Measurements from ENCODE around the gene OTUD1. TPM values are rescaled to one million over a fixed set of nuclear protein-coding genes. Genes with fewer than 3 reads are reported as not detected.

Gene OTUD1
- total RNA-seq, 1 experiment from 2014 or later = 5.7 TPM

GRCh38 chr10:23474626-23475025 is 35.8 kb downstream of the OTUD1 start:
- Histone ChIP-seq H3K27me3 (ENCODE audit: insufficient read depth, low read length) (peaks cover 12% of the 10 kb centered on the region), H3K4me1 (ENCODE audit: control insufficient read depth in 1 of 2, insufficient read depth in 2 of 2, low read length in 2 of 2) (no peaks in the 10 kb centered on the region), H3K4me3 (replicated peaks in 1 of 2; ENCODE audit: low read depth in 1 of 2, low read length in 2 of 2) (no peak overlapping the region), H3K9me2 (ENCODE audit: insufficient read depth) (no peaks in the 10 kb centered on the region), H3K9me3 (ENCODE audit: control insufficient read depth in 1 of 2, insufficient read depth in 1 of 2, low read depth in 1 of 2, low read length in 2 of 2) (no peaks in the 10 kb centered on the region), H3K4me2 (ENCODE audit: low read length) (no peak overlapping the region), H3K79me2 (ENCODE audit: insufficient read depth, low read length) (no peaks in the 10 kb centered on the region), H2AFZ (ENCODE audit: low read depth, low read length, poor library complexity, severe bottlenecking) (no peak overlapping the region), H3K9ac (ENCODE audit: low read length) (no peak overlapping the region), H4K20me1 (ENCODE audit: insufficient read depth) (no peaks in the 10 kb centered on the region), H3K36me3 (ENCODE audit: control insufficient read depth in 1 of 2, insufficient read depth in 2 of 2, low read length in 2 of 2) (no peaks in the 10 kb centered on the region), H3K27ac (ENCODE audit: low read depth, low read length) (no peak overlapping the region)
- RAD21 ChIA-PET (ENCODE audit: low non-redundant PET in 1 of 2, low total read pairs in 2 of 2, uncharacterized antibody in 2 of 2, unreplicated experiment in 2 of 2) = no interaction called here
- TF ChIP-seq CTCF (IDR thresholded peaks at IDR 0.05 in 2 of 3, conservative IDR thresholded peaks at IDR 0.05 in 1 of 3; ENCODE audit: borderline replicate concordance in 1 of 3, insufficient read depth in 1 of 3, low read depth in 2 of 3, low read length in 2 of 3) (no peak), TCF7L2 (IDR thresholded peaks at IDR 0.05; ENCODE audit: borderline replicate concordance, extremely low read depth, insufficient read depth, insufficient read length) (no peak), ZNF274 (IDR thresholded peaks at IDR 0.05; ENCODE audit: low read depth, low read length) (no peak), CBX3 (IDR thresholded peaks at IDR 0.05; ENCODE audit: low read depth) (no peak), EGR1 (IDR thresholded peaks at IDR 0.05; ENCODE audit: low read depth) (no peak), JUND (IDR thresholded peaks at IDR 0.05) (no peak), SP1 (IDR thresholded peaks at IDR 0.05; ENCODE audit: low read depth) (no peak), CEBPB (IDR thresholded peaks at IDR 0.05; ENCODE audit: low read depth) (no peak), YY1 (IDR thresholded peaks at IDR 0.05; ENCODE audit: extremely low read depth, insufficient replicate concordance, low read depth, low read length) (no peak), EZH2phosphoT487 (IDR thresholded peaks at IDR 0.05; ENCODE audit: borderline replicate concordance) (no peak), POLR2A (IDR thresholded peaks at IDR 0.05; ENCODE audit: borderline replicate concordance, extremely low read depth, insufficient read depth, insufficient read length) (no peak), FOSL1 (IDR thresholded peaks at IDR 0.05; ENCODE audit: low read depth) (no peak), SRF (IDR thresholded peaks at IDR 0.05; ENCODE audit: low read depth) (no peak)
- TF ChIP-seq, protein P1, sequence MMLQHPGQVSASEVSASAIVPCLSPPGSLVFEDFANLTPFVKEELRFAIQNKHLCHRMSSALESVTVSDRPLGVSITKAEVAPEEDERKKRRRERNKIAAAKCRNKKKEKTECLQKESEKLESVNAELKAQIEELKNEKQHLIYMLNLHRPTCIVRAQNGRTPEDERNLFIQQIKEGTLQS (IDR thresholded peaks at IDR 0.05) = no peak
- TF ChIP-seq, protein P2, sequence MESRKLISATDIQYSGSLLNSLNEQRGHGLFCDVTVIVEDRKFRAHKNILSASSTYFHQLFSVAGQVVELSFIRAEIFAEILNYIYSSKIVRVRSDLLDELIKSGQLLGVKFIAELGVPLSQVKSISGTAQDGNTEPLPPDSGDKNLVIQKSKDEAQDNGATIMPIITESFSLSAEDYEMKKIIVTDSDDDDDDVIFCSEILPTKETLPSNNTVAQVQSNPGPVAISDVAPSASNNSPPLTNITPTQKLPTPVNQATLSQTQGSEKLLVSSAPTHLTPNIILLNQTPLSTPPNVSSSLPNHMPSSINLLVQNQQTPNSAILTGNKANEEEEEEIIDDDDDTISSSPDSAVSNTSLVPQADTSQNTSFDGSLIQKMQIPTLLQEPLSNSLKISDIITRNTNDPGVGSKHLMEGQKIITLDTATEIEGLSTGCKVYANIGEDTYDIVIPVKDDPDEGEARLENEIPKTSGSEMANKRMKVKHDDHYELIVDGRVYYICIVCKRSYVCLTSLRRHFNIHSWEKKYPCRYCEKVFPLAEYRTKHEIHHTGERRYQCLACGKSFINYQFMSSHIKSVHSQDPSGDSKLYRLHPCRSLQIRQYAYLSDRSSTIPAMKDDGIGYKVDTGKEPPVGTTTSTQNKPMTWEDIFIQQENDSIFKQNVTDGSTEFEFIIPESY (IDR thresholded peaks at IDR 0.05; ENCODE audit: extremely low read depth, insufficient replicate concordance, low read length) = no peak
- TF ChIP-seq, protein P3, sequence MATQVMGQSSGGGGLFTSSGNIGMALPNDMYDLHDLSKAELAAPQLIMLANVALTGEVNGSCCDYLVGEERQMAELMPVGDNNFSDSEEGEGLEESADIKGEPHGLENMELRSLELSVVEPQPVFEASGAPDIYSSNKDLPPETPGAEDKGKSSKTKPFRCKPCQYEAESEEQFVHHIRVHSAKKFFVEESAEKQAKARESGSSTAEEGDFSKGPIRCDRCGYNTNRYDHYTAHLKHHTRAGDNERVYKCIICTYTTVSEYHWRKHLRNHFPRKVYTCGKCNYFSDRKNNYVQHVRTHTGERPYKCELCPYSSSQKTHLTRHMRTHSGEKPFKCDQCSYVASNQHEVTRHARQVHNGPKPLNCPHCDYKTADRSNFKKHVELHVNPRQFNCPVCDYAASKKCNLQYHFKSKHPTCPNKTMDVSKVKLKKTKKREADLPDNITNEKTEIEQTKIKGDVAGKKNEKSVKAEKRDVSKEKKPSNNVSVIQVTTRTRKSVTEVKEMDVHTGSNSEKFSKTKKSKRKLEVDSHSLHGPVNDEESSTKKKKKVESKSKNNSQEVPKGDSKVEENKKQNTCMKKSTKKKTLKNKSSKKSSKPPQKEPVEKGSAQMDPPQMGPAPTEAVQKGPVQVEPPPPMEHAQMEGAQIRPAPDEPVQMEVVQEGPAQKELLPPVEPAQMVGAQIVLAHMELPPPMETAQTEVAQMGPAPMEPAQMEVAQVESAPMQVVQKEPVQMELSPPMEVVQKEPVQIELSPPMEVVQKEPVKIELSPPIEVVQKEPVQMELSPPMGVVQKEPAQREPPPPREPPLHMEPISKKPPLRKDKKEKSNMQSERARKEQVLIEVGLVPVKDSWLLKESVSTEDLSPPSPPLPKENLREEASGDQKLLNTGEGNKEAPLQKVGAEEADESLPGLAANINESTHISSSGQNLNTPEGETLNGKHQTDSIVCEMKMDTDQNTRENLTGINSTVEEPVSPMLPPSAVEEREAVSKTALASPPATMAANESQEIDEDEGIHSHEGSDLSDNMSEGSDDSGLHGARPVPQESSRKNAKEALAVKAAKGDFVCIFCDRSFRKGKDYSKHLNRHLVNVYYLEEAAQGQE (IDR thresholded peaks at IDR 0.05; ENCODE audit: low read depth) = no peak
- CTCF ChIA-PET = no interaction called here
- DNase-seq (ENCODE audit: low read depth, low spot score) (no peak), ATAC-seq (no peak)
- BruUV-seq (replicated peaks) = no TSS peak
- POLR2A ChIA-PET = no interaction called here
- intact Hi-C loops (cut with micrococcal nuclease) = no loop called here
